ENCODE results near the gene ZNF595. TPM values are rescaled to one million over a fixed set of nuclear protein-coding genes. Genes with fewer than 3 reads are reported as not detected.

Gene ZNF595
- total and polyA plus RNA-seq, 2 donors (not counting 1 experiment from before 2014, with no cell fraction given), result 16.8 to 18.9 TPM

GRCh38 chr4:114149-114548, 61.0 kb downstream of the ZNF595 start:
- Mint-ChIP-seq H3K4me3 (no peak overlapping the region), H3K27ac (no peak overlapping the region), H3K4me1 (peaks cover 6% of the 10 kb centered on the region), H3K9me3 (ENCODE audit: insufficient read depth) (peaks cover 15% of the 10 kb centered on the region), H3K27me3 (peaks cover 21% of the 10 kb centered on the region)
- Histone ChIP-seq H3K4me3 (ENCODE audit: control extremely low read depth in 1 of 5, extremely low read depth in 1 of 5, insufficient read depth in 1 of 5, low read depth in 2 of 5, low read length in 4 of 5) (no peak overlapping the region), H4K20me1 (ENCODE audit: control insufficient read depth, insufficient read depth, low read length, poor library complexity, severe bottlenecking) (no peaks in the 10 kb centered on the region), H2AFZ (ENCODE audit: insufficient read depth, low read depth, low read length, poor library complexity, severe bottlenecking) (no peak overlapping the region), H3K9me3 (ENCODE audit: control extremely low read depth in 1 of 3, control insufficient read depth in 2 of 3, insufficient read depth in 1 of 3, low read length in 2 of 3) (peaks cover 7 to 37% (median 13%) of the 10 kb centered on the region in 3 donors), H3K36me3 (replicated peaks in 1 of 2; ENCODE audit: control extremely low read depth in 1 of 2, control insufficient read depth in 1 of 2, extremely low read depth in 1 of 2, insufficient read depth in 2 of 2, low read length in 1 of 2) (no peaks in the 10 kb centered on the region), H3K27ac (ENCODE audit: low read length in 2 of 2) (no peak overlapping the region), H3K4me1 (ENCODE audit: control insufficient read depth in 2 of 2, insufficient read depth in 2 of 2, low read length in 2 of 2) (no peaks in the 10 kb centered on the region), H3K4me2 (replicated peaks; ENCODE audit: low read depth, low read length, poor library complexity, severe bottlenecking) (no peak overlapping the region), H3K79me2 (ENCODE audit: control insufficient read depth, insufficient read depth, low read length) (no peaks in the 10 kb centered on the region), H3K9ac (ENCODE audit: low read length) (no peak overlapping the region), H3K27me3 (replicated peaks in 1 of 4; ENCODE audit: control extremely low read depth in 1 of 4, control insufficient read depth in 3 of 4, insufficient read depth in 4 of 4, low read length in 3 of 4) (peaks cover 0 to 8% (median 3%) of the 10 kb centered on the region in 4 experiments)
- ChIA-PET CTCF (no interaction called here), POLR2A (no interaction called here)
- intact Hi-C loops (cut with micrococcal nuclease), result no loop called here
- DNase-seq (no peak), ATAC-seq (ENCODE audit: low read depth) (no peak)
- TF ChIP-seq CTCF (IDR thresholded peaks at IDR 0.05), result no peak
- no peak for TF ChIP-seq EZH2 (IDR thresholded peaks at IDR 0.05; ENCODE audit: borderline replicate concordance, insufficient read depth, low read depth, low read length, poor library complexity, severe bottlenecking)

- no peaks in the 10 kb centered on the region for H3K79me2 ChIP-seq (ENCODE audit: control insufficient read depth, insufficient read depth, low read length)
- no peak overlapping the region for H3K27ac ChIP-seq (ENCODE audit: low read length in 2 of 2)
- DNase-seq, result no peak
- no peak overlapping the region for H3K4me3 Mint-ChIP-seq
- no peak overlapping the region for H3K27ac Mint-ChIP-seq
- POLR2A ChIA-PET, result no interaction called here
- peaks cover 6 to 10% of the 10 kb centered on the region in 2 donors for H3K4me1 ChIP-seq (ENCODE audit: control insufficient read depth in 2 of 2, insufficient read depth in 2 of 2, low read length in 2 of 2)
- H3K36me3 ChIP-seq (replicated peaks in 1 of 2; ENCODE audit: control extremely low read depth in 1 of 2, control insufficient read depth in 1 of 2, extremely low read depth in 1 of 2, insufficient read depth in 2 of 2, low read length in 1 of 2), result no peaks in the 10 kb centered on the region
- H3K9me3 ChIP-seq (ENCODE audit: control extremely low read depth in 1 of 3, control insufficient read depth in 2 of 3, insufficient read depth in 1 of 3, low read length in 2 of 3), result peaks cover 12 to 38% (median 23%) of the 10 kb centered on the region in 3 donors
- WGBS (ENCODE audit: insufficient coverage), result no CpG with 5 or more reads among the region's 1 CpG
- no peak overlapping the region for H2AFZ ChIP-seq (ENCODE audit: insufficient read depth, low read depth, low read length, poor library complexity, severe bottlenecking)
- TF ChIP-seq EZH2 (IDR thresholded peaks at IDR 0.05; ENCODE audit: borderline replicate concordance, insufficient read depth, low read depth, low read length, poor library complexity, severe bottlenecking), result no peak
- no peak for TF ChIP-seq CTCF (IDR thresholded peaks at IDR 0.05)
- peaks cover 10% of the 10 kb centered on the region for H3K9me3 Mint-ChIP-seq (ENCODE audit: insufficient read depth)
- CTCF ChIA-PET, result no interaction called here
- H3K27me3 ChIP-seq (replicated peaks in 1 of 4; ENCODE audit: control extremely low read depth in 1 of 4, control insufficient read depth in 3 of 4, insufficient read depth in 4 of 4, low read length in 3 of 4), result no peaks in the 10 kb centered on the region
- no peaks in the 10 kb centered on the region for H4K20me1 ChIP-seq (ENCODE audit: control insufficient read depth, insufficient read depth, low read length, poor library complexity, severe bottlenecking)
- peaks cover 11% of the 10 kb centered on the region for H3K4me1 Mint-ChIP-seq
- no peak for ATAC-seq (ENCODE audit: low read depth)
- H3K27me3 Mint-ChIP-seq, result peaks cover 1% of the 10 kb centered on the region
- H3K9ac ChIP-seq (ENCODE audit: low read length), result no peak overlapping the region
- no peak overlapping the region for H3K4me2 ChIP-seq (replicated peaks; ENCODE audit: low read depth, low read length, poor library complexity, severe bottlenecking)
- H3K4me3 ChIP-seq (ENCODE audit: control extremely low read depth in 1 of 5, extremely low read depth in 1 of 5, insufficient read depth in 1 of 5, low read depth in 2 of 5, low read length in 4 of 5), result no peak overlapping the region
- intact Hi-C loops (cut with micrococcal nuclease), result no loop called here
These were observed 63.4 kb downstream of the ZNF595 start for GRCh38 chr4:116499-116898.
